K562 (cell line): ENCODE measurements around the gene TPM4. TPM values are rescaled to one million over a fixed set of nuclear protein-coding genes. Genes with fewer than 3 reads are reported as not detected.

Source experiments
- ADNP ChIP-seq: fragments of 200-800 bp; sonication (Bioruptor generic); IDR thresholded peaks from 2 replicates; pipeline ENCODE4 v1.6.1; 2016; ENCODE audit warnings: missing genetic modification characterization, missing compliant biosample characterization
- AFF1 ChIP-seq, 2 experiments: fragments of 450-650 bp; IDR thresholded peaks; 2 replicates each; pipeline ENCODE4 v1.6.1; 2018; ENCODE audit warnings: mild to moderate bottlenecking in 2 of 2, low read depth in 1 of 2; ENCODE audit not compliant: partially characterized antibody in 2 of 2
- DLX4 ChIP-seq: fragments of 250-450 bp; sonication (Bioruptor Pico); IDR thresholded peaks from 2 replicates; pipeline ENCODE4 v1.6.1; 2021; ENCODE audit warnings: mild to moderate bottlenecking
- ELF1 ChIP-seq: fragments of 200-800 bp; sonication (Bioruptor generic); IDR thresholded peaks from 2 replicates; pipeline ENCODE4 v1.6.1; 2016; ENCODE audit warnings: missing genetic modification characterization, missing compliant biosample characterization
- ID3 ChIP-seq, 2 experiments: fragments of 250-450 bp in 1 of 2; fragments of 450-650 bp in 1 of 2; sonication (Bioruptor Pico) in 1 of 2; IDR thresholded peaks; 2 replicates each; pipeline versions ENCODE4 v1.6.1 to v1.8.0; 2016 to 2021; ENCODE audit warnings: mild to moderate bottlenecking in 2 of 2, moderate library complexity in 2 of 2, missing compliant biosample characterization in 1 of 2, missing genetic modification characterization in 1 of 2
- MTA3 ChIP-seq: fragments of 450-650 bp; formaldehyde crosslinking; IDR thresholded peaks from 2 replicates; pipeline ENCODE4 v1.6.1; 2017; ENCODE audit warnings: mild to moderate bottlenecking, borderline replicate concordance
- NCOA1 ChIP-seq: fragments of 450-650 bp; IDR thresholded peaks from 2 replicates; pipeline ENCODE4 v1.6.1; 2016; ENCODE audit warnings: low read depth
- POLR3G ChIP-seq: IDR thresholded peaks from 2 replicates; pipeline ENCODE4 v1.6.1; 2011; ENCODE audit not compliant: insufficient read length, insufficient replicate concordance; ENCODE audit errors: extremely low read depth
- POU5F1 ChIP-seq: fragments of 150-350 bp; IDR thresholded peaks from 2 replicates; pipeline ENCODE4 v1.6.1; 2014; ENCODE audit warnings: borderline replicate concordance, low read length, low read depth, mild to moderate bottlenecking; ENCODE audit not compliant: partially characterized antibody
- SETDB1 ChIP-seq: IDR thresholded peaks from one replicate; pipeline ENCODE4 v1.6.1; 2012; ENCODE audit warnings: low read length, control low read depth, inconsistent platforms
- SIRT6 ChIP-seq: IDR thresholded peaks from one replicate; pipeline ENCODE4 v1.6.1; 2012; ENCODE audit warnings: low read depth, mild to moderate bottlenecking, control low read depth, inconsistent platforms, low read length, moderate library complexity
- TAF15 ChIP-seq: fragments of 200-400 bp; formaldehyde crosslinking; IDR thresholded peaks from 2 replicates; pipeline ENCODE4 v1.6.1; 2017; ENCODE audit warnings: mild to moderate bottlenecking, low read depth, low read length, moderate library complexity
- TBP ChIP-seq: optimal IDR thresholded peaks from 2 replicates; pipeline ENCODE3; 2011; ENCODE audit warnings: low read depth, low read length, improper control_type of control experiment
- TFAM ChIP-seq: fragments of 250-450 bp; sonication (Bioruptor Pico); conservative IDR thresholded peaks from 2 replicates; pipeline ENCODE4 v1.5.0; 2021; ENCODE audit warnings: mild to moderate bottlenecking, moderate library complexity
- THRA ChIP-seq: fragments of 450-650 bp; IDR thresholded peaks from 2 replicates; pipeline ENCODE4 v1.6.1; 2017; ENCODE audit warnings: mild to moderate bottlenecking, moderate library complexity
- USF2 ChIP-seq: sonication (generic); formaldehyde crosslinking; IDR thresholded peaks from 2 replicates; pipeline ENCODE4 v1.5.0; 2020; ENCODE audit warnings: missing genetic modification reagents
- XRCC3 ChIP-seq: fragments of 450-650 bp; IDR thresholded peaks from 2 replicates; pipeline ENCODE4 v1.6.1; 2017; ENCODE audit warnings: mild to moderate bottlenecking, moderate library complexity
- ZFP30 ChIP-seq: fragments of 250-450 bp; sonication (Bioruptor Pico); IDR thresholded peaks from 2 replicates; pipeline ENCODE4 v1.8.0; 2022; ENCODE audit warnings: moderate library complexity, mild to moderate bottlenecking, inconsistent platforms, borderline replicate concordance
- ZNF175 ChIP-seq: fragments of 200-800 bp; sonication (Bioruptor generic); IDR thresholded peaks from 2 replicates; pipeline ENCODE4 v1.6.1; 2016; ENCODE audit warnings: low read depth, mild to moderate bottlenecking, missing genetic modification characterization, missing compliant biosample characterization
- ZNF77 ChIP-seq: fragments of 250-450 bp; sonication (Bioruptor Pico); IDR thresholded peaks from 2 replicates; pipeline ENCODE4 v1.5.0; 2020
- polyA plus RNA-seq, 8 experiments: library from polyadenylated mRNA; depleted of rRNA in 4 of 8; stranded (reverse) in 5 of 8; unstranded in 3 of 8; fragments of >200 nt; fragmentation: Nextera tagmentation in 2 of 8; fragmentation: Illumina TruSeq in 1 of 8; extraction: Ambion mirVana in 2 of 8; extraction: Trizol in 1 of 8; gene quantifications; 2 replicates each; pipeline versions ENCODE4 v1.2.1 to v1.2.3, GENCODE V29; 2011 to 2014; ENCODE audit warnings: inconsistent platforms in 1 of 8, missing spikeins in 1 of 8
- total RNA-seq, 7 experiments: library from RNA; depleted of rRNA in 6 of 7; stranded (reverse); fragments of >200 nt in 6 of 7; fragmentation: Illumina TruSeq in 2 of 7; extraction: Trizol in 2 of 7; gene quantifications; 2 replicates each; pipeline versions ENCODE4 v1.2.1 to v1.2.3, GENCODE V29; 2011 to 2021; ENCODE audit warnings: low replicate concordance in 1 of 7

Gene TPM4
- total and polyA plus RNA-seq, 9 of the 15 experiments (the other 6 are each of a cell fraction or from before 2014, with no cell fraction given), result 28.1 to 111 (median 77.4) TPM

- TF ChIP-seq TBP, result no peak
- TF ChIP-seq POLR3G, result no peak
- TF ChIP-seq THRA, result no peak
- TF ChIP-seq ID3 (CRISPR knock-in tag; IDR thresholded peaks at IDR 0.05), result no peak
- no peak for TF ChIP-seq ID3 (tag; IDR thresholded peaks at IDR 0.05)
- TF ChIP-seq SETDB1, result no peak
- no peak for TF ChIP-seq POU5F1
- no peak for TF ChIP-seq ZNF77 (CRISPR knock-in tag)
- TF ChIP-seq TFAM (CRISPR knock-in tag), result no peak
- TF ChIP-seq AFF1 (IDR thresholded peaks at IDR 0.05; ENCODE audit: low read depth in 1 of 2, partially characterized antibody in 2 of 2), result peak in 1 of 2 experiments; percentile 83
- no peak for TF ChIP-seq ZNF175
- TF ChIP-seq ADNP (tag), result no peak
- TF ChIP-seq ELF1 (tag), result peak; percentile 62
- no peak for TF ChIP-seq XRCC3
- no peak for TF ChIP-seq USF2 (CRISPR knock-in tag)
- no peak for TF ChIP-seq ZFP30 (CRISPR knock-in tag)
- TF ChIP-seq TAF15, result no peak
- peak; percentile 34; the same call in 1 of the 2 replicates for TF ChIP-seq MTA3
- no peak for TF ChIP-seq DLX4 (CRISPR knock-in tag)
- no peak for TF ChIP-seq NCOA1
- TF ChIP-seq SIRT6, result no peak
These were observed 9.6 kb upstream of the TPM4 start (continued) for GRCh38 chr19:16066611-16067104.
